HG03457 (cell line): ENCODE results near the gene TYRP1.
"Not testable (repeated sequence)": the region's sequence is repeated elsewhere in the genome, so short reads cannot be mapped to it uniquely, and the experiment has no call there.

Experiments
- ATAC-seq: cut with Tn5 transposase; IDR thresholded peaks from one replicate; pipeline ENCODE4 v1.9.1; 2021; ENCODE audit warnings: moderate number of reproducible peaks; ENCODE audit not compliant: unreplicated experiment

The TYRP1 gene, protein sequence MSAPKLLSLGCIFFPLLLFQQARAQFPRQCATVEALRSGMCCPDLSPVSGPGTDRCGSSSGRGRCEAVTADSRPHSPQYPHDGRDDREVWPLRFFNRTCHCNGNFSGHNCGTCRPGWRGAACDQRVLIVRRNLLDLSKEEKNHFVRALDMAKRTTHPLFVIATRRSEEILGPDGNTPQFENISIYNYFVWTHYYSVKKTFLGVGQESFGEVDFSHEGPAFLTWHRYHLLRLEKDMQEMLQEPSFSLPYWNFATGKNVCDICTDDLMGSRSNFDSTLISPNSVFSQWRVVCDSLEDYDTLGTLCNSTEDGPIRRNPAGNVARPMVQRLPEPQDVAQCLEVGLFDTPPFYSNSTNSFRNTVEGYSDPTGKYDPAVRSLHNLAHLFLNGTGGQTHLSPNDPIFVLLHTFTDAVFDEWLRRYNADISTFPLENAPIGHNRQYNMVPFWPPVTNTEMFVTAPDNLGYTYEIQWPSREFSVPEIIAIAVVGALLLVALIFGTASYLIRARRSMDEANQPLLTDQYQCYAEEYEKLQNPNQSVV

DNA sequence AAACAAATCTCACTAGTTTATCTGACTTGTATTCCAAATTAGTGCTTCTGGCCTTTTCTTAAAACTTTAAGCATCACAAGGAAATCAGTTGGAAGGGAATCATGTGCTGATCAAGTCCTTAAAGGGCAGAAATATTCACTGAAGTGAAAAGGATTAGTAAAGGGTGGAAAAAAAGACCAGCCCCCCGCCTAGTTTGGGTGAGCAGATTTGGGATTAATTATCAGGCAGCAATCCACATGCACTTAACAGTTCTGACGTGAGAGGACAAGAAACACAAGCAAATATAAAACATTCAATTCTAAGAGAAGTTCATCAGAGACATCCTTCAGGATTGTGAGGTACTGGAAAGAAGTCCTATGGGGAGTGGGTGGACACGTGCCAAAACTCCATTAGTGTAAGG lies at the start of gene TYRP1:
Gene TYRP1 (plus strand): TSS at position 245 of the 400 bp plus-strand sequence. CDS start 612 bp downstream, outside the sequence.
- no peak for ATAC-seq

DNA sequence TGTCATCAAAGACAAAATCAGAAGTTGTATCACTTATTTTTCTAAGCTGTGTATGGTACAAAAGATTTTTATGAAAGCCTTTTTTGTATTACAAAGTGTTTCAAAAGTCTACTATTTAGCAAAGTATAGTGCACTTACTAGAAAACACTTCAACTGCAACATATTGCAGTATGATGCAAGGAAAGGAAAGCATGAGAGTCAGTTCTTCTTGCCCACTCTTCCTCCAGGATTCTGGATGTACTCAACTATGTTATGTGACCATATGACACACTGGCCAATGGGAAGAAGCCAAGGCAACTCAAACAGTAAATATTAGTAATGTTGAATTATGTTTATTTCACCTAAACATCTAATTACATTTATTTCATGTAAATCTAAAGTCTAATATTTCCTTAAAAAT lies 49.5 kb upstream of the TYRP1 start:
- no peak for ATAC-seq

DNA sequence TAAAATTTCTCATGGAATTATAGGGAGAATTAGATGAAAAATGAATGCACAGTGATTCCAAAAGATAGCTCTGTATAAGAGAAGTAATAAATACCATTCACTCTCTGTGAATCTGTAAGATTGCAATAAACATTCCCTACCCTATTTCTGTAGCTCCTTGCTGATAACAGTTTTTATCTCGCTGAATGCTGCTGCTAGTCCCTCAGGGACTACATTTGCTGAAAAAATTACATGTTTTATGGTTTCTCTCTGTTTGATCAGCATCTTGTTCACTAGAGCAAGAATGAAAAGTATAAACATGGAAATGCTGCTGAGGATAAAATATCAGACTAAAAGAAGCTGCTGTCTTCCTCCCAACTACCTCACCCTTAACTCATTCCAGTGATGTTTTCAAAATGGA lies 44.3 kb upstream of the TYRP1 start:
- no peak for ATAC-seq

DNA sequence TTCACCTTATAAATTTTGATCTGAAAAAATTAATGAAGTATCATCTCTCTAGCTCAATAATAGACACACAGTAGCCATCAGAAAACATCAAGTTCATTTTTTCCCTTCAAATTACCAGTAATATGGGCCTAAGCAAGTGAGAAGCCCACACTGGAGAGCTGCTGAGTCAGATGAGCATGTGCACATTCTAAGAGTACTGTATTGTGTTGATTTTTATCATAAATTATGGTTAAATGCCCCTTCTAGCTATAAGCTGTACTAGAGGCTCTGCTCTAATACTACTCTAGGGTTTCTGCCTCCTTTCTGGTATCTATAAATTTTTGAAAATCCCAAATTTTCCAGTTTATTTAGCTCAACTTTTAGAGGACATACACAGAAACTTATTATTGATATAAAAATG lies 42.1 kb upstream of the TYRP1 start:
- no peak for ATAC-seq

DNA sequence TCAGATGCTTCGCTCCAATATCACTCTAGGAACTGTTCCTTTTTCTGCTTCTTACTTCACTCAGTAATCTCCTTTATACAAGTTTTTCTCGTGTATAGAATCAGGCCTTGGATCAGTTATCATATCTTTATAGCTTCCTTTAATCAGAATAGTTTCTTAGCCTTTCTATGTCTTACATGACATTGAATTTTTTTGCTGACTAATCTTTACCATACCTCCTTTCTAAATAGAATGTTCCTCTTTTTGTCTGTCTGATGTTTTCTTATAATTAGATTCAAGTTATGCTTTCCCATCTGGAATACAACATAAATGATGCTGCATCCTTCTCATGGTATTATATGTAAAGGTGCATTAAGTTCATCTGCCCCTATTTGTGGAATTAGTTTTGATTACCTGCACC lies 40.2 kb upstream of the TYRP1 start:
- no peak for ATAC-seq

DNA sequence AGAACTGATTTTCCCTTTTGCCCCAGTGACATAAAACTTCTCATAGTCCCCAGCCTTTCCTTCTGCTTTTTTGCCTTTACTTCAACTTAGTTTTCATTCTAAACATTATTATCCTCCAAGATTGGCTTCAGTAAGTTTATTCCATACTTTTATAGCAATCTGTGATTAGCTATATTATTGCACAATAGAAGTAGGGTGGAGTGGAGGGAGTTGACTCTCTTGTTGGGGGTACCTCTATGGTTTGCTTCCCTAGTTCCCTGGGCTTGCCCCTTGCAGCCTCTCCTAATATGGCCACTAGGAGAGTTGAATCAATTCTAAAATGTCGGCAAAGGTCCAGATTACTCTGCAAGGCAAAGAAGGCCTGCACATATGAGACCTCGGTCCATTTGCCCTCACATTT lies 36.4 kb upstream of the TYRP1 start:
- ATAC-seq: no peak

DNA sequence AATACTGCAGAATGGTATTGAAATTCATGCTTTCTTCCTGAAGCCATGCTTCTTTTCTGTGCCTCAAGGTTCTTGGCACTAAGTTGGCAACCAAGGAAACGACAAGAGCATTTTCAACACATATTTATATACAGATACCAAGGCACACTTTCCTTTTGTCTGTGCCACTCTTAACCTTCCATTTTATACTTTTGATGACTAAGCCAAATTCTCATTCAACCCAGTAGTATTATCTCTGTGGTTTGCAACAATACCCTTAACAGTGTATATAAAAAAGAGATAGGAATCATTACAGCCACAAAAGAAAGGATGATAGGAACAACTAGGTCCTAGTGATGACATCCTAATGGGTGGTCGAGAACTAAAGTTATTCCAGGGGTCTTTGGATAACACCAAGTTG lies 36.0 kb upstream of the TYRP1 start:
- ATAC-seq: no peak

DNA sequence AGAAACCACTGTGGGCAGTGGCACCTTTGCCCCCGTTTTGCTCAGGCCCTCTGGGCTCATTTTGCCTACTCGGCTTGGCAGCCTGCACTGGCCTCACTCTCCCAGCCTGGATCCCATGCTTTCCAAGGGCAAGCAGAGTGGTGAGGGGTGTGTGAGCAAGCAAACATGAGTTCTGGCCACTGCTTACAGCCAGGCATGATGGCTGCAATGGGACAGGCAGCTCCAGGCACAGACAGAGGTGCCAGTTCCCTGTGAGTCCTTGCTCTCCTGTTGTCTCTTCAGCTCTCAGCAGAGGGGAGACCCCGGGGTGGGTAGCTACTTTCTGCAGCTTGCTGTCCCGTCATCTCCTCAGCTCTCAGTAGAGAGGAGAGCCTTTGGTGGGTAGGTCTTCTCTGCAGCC lies 35.2 kb upstream of the TYRP1 start:
- no peak for ATAC-seq

DNA sequence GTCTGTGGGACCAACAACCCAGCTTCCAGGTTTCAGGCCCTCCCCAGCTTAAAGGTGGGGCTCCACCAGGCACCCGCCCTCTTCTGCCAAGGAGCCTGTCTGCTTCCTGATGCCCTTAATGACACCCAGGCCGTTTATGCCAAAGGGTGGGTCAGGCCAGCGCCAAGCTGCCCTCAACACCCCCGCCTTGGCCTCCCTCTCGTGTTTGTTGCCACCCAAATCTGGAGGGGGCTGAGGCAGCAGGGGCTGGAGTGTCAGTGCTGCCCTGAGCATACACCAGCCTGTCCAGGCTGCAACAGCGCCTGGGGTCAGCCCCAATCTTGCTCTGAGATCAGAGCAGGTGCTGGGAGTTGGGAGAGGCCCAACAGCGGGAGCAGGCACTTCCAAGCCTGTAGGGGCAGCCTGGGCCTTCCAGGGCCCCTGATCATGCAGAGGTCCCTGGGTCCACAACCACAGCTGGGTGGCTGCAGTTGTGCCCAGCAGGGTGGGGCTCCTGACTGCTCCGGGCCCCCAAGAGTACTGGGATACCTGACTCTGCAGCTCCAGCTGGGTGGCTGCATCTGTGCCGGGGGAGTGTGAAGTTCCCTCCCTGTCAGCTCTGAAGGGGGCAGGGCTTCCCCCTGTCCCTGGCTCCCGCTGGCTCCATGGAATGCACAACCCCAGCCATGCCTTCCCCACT lies 34.5 kb upstream of the TYRP1 start:
- no peak for ATAC-seq

DNA sequence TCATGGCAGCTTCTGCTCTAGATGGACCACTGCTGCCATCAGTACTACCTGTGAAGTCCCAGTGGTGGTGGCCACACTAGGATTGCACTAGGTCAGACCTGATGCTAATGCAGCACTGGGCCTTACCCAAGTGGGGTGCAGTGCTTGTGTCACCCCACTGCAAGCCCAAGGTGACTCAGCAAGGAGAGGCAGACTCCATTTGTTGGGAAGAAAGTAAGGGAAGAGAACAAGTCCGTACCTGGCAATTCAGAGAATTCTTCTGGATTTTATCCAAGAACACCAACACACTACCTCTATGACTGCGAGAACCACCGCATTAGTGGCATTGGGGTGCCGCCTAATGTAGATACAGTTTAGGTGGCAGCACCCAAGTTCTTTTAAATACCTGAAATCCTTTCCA lies 34.0 kb upstream of the TYRP1 start:
- no peak for ATAC-seq

DNA sequence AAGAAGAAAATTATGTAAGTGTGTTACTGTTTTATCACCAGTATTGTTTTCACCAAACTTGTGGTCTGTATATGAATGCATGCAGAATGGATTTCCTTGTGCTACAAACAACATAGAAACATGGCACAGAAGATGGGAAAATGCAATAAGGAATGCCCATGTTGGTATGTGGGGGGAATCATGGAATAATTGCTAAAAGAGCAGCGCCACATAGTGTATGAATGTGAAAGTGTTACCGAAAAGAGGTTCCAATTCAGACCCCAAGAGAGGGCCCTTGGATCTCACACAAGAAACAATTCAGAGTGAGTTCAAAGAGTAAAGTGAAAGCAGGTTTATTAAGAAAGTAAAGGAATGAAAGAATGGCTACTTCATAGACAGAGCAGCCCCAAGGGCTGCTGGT lies 26.4 kb upstream of the TYRP1 start:
- ATAC-seq: no peak

DNA sequence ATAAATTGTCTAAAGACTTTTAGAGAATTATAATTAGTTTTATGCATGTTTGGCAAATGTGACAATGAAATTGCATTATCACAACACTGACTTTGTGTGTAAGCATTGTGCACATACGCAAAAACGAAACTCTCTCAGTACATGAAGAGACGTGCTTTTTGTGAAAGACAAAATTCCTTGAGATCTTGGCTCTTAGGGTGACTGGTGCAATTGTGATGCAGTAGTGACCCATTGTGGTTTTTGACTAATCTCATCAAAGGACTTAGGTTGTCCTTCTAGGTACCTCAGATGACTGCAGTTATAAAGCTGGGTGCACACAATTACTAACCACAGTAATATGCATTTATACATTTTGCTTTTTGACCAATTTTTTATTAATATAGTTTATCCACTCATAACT lies 25.3 kb upstream of the TYRP1 start:
- ATAC-seq: no peak

DNA sequence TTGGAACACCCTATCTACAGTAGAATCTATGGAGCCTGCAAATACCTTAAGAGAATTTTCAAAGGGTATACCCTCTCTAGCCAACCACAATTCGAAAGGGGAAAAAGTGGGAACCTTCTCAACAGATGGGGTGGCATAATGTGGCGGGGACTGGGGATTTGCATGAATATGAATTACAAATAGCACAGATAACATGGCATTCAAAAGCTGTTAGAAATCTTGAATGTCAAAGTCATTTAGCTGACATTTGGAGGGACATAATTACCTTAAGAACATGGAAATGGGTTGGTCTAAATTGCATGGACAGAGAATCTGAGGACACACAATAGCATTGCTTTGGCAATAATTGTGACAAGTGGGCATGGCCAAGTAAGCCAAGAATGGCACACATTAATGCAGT lies 23.2 kb upstream of the TYRP1 start:
- ATAC-seq: no peak

DNA sequence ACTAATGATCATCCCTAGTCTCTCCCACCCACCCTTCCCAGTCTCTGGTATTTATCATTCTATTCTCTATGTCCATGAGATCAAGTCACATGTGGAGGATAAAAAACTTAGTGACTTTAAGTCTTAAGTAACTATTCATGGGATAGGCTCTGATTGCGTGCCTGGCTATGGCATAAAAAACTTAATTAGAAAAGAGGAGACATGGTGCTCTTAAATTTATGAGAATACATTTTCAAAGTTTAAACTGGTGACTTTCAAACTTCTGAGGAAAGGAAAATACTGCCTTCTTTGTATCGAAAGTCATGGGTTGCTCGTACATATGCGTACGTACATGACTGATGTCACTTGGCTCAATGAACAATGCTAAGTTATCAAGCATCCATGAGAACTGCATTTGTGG lies 18.2 kb upstream of the TYRP1 start:
- ATAC-seq: no peak

DNA sequence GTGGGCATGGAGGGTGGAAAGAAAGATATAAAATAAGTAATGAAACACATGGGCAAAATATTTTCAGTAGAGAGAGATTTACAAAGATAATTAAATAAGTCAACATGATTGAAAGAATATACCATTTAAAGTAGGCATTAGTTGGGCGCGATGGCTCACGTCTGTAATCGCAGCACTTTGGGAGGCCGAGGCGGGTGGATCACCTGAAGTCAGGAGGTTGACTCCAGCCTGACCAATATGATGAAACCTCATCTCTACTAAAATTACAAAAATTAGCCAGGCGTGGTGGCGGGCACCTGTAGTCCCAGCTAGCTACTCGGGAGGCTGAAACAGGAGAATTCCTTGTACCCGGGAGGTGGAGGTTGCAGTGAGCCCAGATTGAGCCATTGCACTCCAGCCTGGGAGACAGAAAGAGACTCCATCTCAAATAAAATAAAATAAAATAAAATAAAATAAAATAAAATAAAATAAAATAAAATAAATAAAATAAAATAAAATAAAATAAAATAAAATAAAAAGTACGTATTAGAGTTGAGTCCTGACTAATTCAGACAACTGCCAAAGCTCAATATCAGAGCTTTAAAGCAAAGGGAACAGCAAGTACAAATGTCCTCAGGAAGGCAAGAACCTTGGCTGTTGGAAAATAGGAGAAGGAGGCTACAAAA lies 15.6 kb upstream of the TYRP1 start:
- ATAC-seq: not testable (repeated sequence)

DNA sequence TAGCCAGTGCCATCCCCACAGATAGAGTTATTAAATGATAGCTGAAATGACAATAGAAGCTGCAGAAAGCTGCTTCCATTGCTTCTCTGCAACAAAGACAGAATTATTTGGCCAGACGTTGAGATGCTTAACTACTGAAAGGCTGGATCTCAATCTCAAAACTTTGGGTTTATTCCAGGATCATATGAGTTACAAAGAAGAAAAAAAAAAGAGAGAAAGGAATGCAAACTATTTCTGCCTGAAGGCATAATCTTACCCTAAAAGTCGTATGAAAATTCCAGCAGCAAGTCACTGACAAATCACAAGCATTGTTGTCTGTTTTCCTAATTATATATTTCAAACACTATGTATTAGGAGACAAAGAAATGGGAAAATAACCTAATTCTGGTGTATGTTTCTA lies 12.8 kb upstream of the TYRP1 start:
- ATAC-seq: no peak

DNA sequence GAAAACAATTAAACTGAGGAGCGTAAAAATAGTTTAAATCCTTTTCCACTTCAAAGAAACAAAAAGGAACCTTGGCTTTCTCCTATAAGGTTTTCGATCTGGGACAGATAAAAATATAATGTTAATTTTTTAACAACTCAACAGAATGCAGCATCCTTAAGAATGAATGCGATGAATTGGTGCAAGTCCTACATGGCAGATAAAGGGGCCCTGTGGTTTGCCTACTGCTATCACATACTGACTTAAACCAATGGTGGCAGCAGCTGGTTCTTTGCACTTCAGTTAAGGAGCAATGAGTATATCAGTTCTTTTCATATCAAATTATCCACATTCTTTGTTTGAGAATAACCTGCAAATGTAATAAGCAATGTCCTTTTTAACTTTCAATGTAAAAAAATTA lies 12.4 kb upstream of the TYRP1 start:
- no peak for ATAC-seq

DNA sequence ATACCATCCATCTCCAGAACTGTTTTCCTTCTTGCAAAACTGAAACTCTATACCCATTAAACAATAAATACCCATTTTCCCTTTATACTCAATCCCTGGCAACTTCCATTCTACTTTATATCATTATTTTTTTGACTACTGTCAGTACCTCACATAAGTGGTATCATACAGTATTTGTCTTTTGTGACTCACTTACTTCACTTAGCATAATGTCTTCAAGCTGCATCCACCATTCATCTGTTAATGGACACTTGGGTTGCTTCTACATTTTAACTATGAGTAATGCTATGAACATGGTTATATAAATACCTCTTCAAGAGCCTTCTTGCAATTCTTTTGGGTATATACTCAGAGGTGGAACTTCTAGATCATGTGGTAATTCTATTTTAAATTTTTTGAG lies 11.6 kb upstream of the TYRP1 start:
- no peak for ATAC-seq

DNA sequence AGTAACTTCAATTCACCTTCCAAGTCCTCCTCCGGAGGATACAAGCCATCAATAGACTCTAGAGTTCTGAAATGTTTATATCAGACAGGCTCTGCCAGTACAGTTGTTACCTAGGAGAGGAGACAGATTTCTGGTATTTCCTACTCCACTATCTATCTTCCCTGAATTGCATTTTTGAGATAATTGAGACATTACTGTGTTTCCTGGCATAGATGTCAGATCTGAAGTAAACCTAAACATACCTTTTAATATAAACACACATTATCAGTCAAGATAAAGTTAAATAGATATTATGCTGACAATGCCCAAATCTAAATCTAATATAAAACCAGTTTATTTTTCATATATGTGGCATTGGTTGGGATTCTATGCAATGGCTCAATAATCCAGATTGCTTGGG lies 8.2 kb upstream of the TYRP1 start:
- ATAC-seq: no peak

DNA sequence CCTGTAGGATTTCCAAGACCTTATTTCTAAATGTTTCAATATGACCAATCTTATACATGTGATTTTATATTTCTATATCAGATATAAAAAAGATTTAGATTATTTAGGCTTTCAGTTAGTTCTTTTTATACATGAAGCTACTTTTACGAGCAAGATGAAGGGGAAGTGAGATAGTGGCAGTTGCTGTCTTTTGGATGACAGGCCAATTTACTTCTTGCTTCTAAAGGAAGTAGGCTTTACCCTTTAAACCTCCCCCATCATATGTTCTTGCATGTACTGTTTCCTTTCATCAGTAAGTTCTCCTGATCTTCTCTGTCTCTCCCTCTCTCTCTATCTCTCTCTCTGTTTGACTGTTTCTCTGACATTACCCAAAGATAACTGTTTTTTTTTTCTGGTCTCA lies 4.0 kb upstream of the TYRP1 start:
- no peak for ATAC-seq

DNA sequence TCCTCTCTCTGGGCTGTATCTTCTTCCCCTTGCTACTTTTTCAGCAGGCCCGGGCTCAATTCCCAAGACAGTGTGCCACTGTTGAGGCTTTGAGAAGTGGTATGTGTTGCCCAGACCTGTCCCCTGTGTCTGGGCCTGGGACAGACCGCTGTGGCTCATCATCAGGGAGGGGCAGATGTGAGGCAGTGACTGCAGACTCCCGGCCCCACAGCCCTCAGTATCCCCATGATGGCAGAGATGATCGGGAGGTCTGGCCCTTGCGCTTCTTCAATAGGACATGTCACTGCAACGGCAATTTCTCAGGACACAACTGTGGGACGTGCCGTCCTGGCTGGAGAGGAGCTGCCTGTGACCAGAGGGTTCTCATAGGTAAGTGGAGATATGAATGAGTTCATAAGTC lies 828 bp downstream of the TYRP1 start:
- no peak for ATAC-seq

DNA sequence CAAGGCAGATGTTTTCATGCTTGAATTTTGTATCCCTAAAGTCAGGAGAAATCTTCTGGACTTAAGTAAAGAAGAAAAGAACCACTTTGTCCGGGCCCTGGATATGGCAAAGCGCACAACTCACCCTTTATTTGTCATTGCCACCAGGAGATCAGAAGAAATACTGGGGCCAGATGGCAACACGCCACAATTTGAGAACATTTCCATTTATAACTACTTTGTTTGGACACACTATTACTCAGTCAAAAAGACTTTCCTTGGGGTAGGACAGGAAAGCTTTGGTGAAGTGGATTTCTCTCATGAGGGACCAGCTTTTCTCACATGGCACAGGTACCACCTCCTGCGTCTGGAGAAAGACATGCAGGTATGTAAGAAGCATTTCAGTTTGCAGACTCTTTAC lies 2.3 kb downstream of the TYRP1 start:
- ATAC-seq: no peak
